IPS-18a (cell line): ENCODE results near the gene TMEM19.

Source experiments
- H3K27ac ChIP-seq: one replicate; pipeline ENCODE4 v1.5.1; 2013; ENCODE audit warnings: low read length
- H3K27me3 ChIP-seq: one replicate; pipeline ENCODE4 v1.6.1; 2013; ENCODE audit warnings: mild to moderate bottlenecking, low read length; ENCODE audit not compliant: control insufficient read depth, insufficient read depth
- H3K36me3 ChIP-seq: one replicate; pipeline ENCODE4 v1.6.1; 2013; ENCODE audit warnings: low read depth, low read length; ENCODE audit not compliant: control insufficient read depth
- H3K4me1 ChIP-seq: one replicate; pipeline ENCODE4 v1.6.1; 2013; ENCODE audit warnings: low read depth, low read length; ENCODE audit not compliant: control insufficient read depth
- H3K4me3 ChIP-seq: one replicate; pipeline ENCODE4 v1.5.1; 2013; ENCODE audit warnings: low read length
- H3K9ac ChIP-seq: one replicate; pipeline ENCODE4 v1.6.1; 2013; ENCODE audit warnings: mild to moderate bottlenecking, low read length, moderate library complexity
- H3K9me3 ChIP-seq: one replicate; pipeline ENCODE4 v1.6.1; 2013; ENCODE audit warnings: low read depth, low read length; ENCODE audit not compliant: control insufficient read depth

TMEM19 gene

DNA sequence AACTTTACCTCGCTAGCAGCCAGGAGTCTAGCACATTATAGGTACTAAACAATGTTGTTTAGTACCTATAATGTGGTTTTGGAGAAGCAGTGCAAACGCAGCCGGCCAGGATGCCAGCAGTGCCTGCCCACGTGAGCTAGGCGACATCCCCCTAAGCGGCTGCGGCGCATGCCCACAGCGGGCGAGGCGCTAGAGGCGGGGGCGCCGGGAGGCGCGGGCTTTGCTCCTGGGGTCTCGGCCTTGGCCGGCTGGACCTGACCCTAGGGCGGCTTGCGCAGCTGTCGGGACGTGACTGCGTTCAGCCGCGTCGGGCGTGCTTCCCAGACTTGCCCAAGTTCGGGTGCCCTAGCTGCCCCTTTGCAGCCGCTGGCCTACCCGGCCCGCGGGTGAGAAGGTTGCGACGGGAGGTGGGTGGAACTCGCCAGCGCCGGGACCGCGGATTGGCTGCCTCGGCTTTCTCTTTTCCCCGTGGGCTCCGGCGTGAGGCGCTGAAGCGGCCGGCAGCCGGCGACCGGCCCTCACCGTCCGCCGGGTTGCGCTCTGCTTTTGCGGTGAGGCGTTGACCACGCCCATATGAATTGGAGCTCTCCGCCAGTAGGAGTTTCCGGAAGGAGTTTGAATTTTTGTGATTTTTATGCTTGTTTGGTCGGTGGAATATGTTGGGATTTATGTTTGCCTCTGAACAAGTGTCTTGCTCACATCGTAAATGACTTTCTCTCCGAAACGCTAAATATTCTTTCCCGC, at the start of gene TMEM19:
Gene TMEM19, plus strand, starts transcription at position 169 of the 744 bp plus-strand sequence. CDS start 599 bp downstream, outside the sequence.
- Histone ChIP-seq H3K27ac (peak within 1 kb of the TSS; percentile 36), H3K36me3 (no peaks in the 10 kb centered on the region), H3K4me1 (no peaks in the 10 kb centered on the region), H3K9ac (peak within 1 kb of the TSS; percentile 72), H3K27me3 (no peaks in the 10 kb centered on the region), H3K9me3 (no peaks in the 10 kb centered on the region), H3K4me3 (peak within 1 kb of the TSS; percentile 94)

DNA sequence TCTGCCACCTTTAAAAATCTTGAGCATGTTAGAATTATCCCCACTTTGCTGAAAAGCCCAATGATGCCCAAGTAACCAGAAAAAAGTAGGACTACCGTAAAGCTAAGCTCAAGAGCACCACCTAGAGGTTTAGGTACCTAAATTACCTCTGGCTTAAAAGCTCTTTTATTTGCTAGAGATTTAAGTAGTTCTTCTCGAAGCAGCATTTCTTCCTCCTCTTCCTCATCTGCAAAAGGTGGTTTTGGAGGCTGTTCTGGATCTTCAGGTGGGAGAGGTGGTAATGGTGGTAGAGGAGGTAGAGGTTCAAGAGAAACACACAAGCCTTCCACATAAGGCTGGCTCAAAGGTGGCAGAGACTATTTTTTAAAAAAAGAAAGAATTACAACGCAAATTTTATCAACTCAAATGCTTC, 49.2 kb upstream of the TMEM19 start:
- no peaks in the 10 kb centered on the region for H3K4me1 ChIP-seq
- H3K27ac ChIP-seq: no peak overlapping the region
- H3K36me3 ChIP-seq: peaks cover 75% of the 10 kb centered on the region
- H3K9me3 ChIP-seq: no peaks in the 10 kb centered on the region
- H3K9ac ChIP-seq: no peak overlapping the region
- no peak overlapping the region for H3K4me3 ChIP-seq
- H3K27me3 ChIP-seq: no peaks in the 10 kb centered on the region

DNA sequence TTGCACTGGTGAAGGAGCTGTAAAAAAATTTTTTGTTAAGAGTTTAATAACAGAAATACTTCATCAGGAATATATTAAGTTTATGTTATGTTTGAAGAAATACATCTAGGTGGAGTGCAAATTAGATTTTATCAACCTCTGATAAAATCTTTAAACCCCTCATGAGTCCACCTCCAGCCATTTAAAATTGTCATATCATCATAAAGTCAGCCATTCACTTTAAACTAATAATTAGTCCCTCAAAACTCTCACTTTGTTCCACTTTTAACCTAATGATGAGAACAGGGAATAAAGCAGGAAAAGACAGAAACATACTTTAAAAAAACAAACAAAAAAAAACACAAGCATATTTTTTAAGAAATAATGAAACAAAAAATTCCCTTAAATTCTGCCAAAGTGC, 47.4 kb upstream of the TMEM19 start:
- no peaks in the 10 kb centered on the region for H3K4me1 ChIP-seq

DNA sequence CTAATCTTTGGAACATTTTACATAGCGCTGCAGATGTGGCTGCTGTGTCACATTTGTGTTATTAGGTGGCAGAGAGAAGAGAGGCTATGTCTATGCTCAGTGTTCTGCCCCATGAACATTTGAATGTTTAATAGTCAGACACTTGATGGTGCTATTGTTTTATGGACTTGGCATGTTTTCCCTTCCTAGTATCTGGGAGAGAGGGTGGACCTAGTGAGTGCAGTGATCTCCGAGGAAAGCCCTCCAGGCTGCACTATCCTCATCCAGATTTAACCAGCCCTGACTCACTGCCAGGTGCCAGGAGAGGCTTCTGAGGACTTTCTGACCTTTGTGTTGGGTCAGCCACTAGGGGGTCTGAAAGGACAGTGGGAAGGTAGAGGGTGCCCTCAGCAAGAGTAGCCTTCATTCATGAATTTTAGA, 46.5 kb upstream of the TMEM19 start:
- H3K9me3 ChIP-seq: no peaks in the 10 kb centered on the region
- peaks cover 74% of the 10 kb centered on the region for H3K36me3 ChIP-seq
- no peak overlapping the region for H3K4me3 ChIP-seq
- no peak overlapping the region for H3K27ac ChIP-seq
- H3K9ac ChIP-seq: no peak overlapping the region
- no peaks in the 10 kb centered on the region for H3K27me3 ChIP-seq
- H3K4me1 ChIP-seq: no peaks in the 10 kb centered on the region

More for the DNA sequence above, 47.4 kb upstream of the TMEM19 start:
- H3K4me3 ChIP-seq: no peak overlapping the region
- H3K9ac ChIP-seq: no peak overlapping the region
- no peaks in the 10 kb centered on the region for H3K9me3 ChIP-seq
- H3K27me3 ChIP-seq: no peaks in the 10 kb centered on the region
- peaks cover 74% of the 10 kb centered on the region for H3K36me3 ChIP-seq
- no peak overlapping the region for H3K27ac ChIP-seq

DNA sequence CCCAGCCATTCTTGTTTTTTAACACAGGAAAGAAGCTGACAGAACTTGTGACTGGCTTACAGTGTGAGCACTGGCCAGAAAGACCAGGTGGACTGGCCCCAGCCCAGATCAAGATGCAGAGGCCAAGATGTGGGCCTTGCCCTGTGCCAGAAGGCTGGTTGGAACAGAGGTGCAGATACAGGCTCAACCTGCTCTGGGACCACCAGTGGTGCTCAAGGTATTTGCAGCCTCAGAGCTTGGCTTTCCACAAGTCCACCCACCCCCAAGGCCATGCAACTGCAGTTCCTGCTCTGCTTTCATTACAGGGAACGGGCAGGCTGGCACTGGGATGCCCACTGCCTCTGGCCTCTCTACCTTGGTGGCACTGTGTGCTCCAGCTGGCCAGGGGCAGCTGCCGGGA, 45.6 kb upstream of the TMEM19 start:
- H3K4me3 ChIP-seq: no peak overlapping the region
- no peak overlapping the region for H3K9ac ChIP-seq
- H3K4me1 ChIP-seq: no peaks in the 10 kb centered on the region
- no peak overlapping the region for H3K27ac ChIP-seq
- H3K36me3 ChIP-seq: peaks cover 74% of the 10 kb centered on the region
- no peaks in the 10 kb centered on the region for H3K9me3 ChIP-seq
- H3K27me3 ChIP-seq: no peaks in the 10 kb centered on the region

DNA sequence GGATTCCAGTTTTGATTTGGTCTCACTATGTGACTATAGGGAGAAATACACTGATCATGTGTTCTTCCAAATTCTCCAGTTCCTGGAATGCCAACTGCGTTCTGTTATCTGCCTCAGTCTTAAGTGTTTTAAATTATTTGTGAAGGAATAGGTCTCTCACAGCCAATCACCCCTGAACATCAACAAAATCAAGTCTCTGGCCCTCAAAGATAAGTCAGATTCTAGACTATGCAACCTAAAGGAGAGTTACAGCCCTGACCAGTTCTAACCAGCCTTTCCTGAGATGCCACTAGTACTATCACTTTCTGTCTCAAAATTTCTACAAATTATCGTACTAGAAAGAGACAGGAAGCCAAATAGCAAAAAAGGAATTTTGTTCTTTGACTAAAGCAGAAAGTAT, 44.5 kb upstream of the TMEM19 start:
- Histone ChIP-seq H3K27me3 (no peaks in the 10 kb centered on the region), H3K4me1 (no peaks in the 10 kb centered on the region), H3K9ac (no peak overlapping the region), H3K9me3 (no peaks in the 10 kb centered on the region), H3K4me3 (no peak overlapping the region), H3K36me3 (peaks cover 72% of the 10 kb centered on the region), H3K27ac (no peak overlapping the region)

DNA sequence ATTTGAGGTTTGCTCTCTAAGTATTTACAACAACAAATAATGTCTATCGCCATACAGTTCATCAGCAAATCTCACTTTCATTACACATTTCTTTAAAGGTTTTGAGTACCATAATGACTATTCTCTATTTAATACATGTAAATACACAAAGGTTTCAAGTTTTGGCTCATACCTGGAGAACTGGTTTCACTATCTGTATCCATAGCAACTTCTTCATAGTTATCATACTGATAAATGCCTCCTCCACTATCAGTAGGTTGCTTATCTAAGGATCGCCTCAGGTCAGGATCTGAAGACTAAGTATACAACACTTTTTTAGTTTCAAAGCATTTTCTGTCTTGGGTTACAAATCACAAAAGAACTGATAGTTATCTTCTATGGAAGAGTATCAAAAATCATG, 43.6 kb upstream of the TMEM19 start:
- Histone ChIP-seq H3K9me3 (no peaks in the 10 kb centered on the region), H3K9ac (no peak overlapping the region), H3K4me3 (no peak overlapping the region), H3K4me1 (no peaks in the 10 kb centered on the region), H3K27ac (no peak overlapping the region), H3K27me3 (no peaks in the 10 kb centered on the region), H3K36me3 (peaks cover 76% of the 10 kb centered on the region)

DNA sequence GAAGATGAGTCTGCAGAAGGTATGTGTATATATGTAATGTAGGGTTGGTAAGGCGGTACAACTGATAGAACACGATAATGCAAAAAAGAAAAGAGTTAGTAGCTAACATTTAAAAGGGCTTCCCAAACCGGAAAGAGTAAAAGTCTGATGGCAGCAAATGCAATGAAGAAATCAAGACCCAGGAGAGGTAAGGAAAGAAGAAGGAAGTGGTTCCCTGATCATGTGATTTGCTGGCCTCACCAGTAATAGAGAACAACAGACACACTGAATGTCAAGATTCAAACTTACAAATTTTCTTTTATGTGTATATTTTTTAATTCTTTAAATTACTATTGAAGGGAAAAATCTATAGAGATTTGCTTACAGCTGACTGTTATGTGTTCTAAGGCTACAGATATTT, 40.6 kb upstream of the TMEM19 start:
- Histone ChIP-seq H3K4me1 (no peaks in the 10 kb centered on the region), H3K27me3 (no peaks in the 10 kb centered on the region), H3K27ac (no peak overlapping the region), H3K9ac (no peak overlapping the region), H3K4me3 (no peak overlapping the region), H3K36me3 (peaks cover 62% of the 10 kb centered on the region), H3K9me3 (no peaks in the 10 kb centered on the region)

DNA sequence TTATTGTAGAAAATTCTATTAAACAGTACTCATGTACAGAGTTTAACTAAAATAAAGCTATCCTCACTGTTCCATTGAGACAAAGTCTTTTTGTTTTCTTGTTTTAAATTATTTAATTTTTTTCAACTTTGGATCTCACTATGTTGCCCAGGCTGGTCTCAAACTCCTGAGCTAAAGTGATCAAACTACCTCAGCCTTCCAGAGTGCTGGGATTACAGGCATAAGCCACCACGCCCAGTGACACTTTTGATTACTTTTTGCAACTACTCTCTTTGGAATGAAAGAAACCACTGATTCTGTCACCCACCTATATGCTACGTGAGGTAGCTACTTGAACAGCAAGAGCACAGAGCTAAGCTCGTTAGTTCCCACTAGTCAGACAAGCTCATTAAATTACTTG, 39.4 kb upstream of the TMEM19 start:
- no peak overlapping the region for H3K27ac ChIP-seq
- no peaks in the 10 kb centered on the region for H3K9me3 ChIP-seq
- H3K4me3 ChIP-seq: no peak overlapping the region
- peaks cover 57% of the 10 kb centered on the region for H3K36me3 ChIP-seq
- H3K4me1 ChIP-seq: no peaks in the 10 kb centered on the region
- H3K9ac ChIP-seq: no peak overlapping the region
- no peaks in the 10 kb centered on the region for H3K27me3 ChIP-seq

DNA sequence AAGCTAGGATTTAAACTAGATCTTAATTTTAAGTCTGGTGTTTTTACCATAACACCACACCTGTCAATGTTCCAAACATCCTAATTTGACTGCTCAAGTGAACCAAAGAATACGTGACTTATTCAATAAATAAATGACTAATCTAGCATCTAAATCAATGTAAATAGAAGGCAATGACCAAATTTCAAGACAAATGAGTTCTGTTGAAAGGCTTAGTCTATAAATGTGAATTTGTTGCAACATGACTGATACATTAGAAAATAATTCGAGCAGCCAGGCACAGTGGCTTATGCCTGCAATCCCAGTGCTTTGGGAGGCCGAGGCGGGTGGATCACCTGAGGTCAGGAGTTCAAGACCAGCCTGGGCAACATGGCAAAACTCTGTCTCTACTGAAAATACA, 37.3 kb upstream of the TMEM19 start:
- H3K36me3 ChIP-seq: peaks cover 47% of the 10 kb centered on the region
- no peaks in the 10 kb centered on the region for H3K4me1 ChIP-seq

DNA sequence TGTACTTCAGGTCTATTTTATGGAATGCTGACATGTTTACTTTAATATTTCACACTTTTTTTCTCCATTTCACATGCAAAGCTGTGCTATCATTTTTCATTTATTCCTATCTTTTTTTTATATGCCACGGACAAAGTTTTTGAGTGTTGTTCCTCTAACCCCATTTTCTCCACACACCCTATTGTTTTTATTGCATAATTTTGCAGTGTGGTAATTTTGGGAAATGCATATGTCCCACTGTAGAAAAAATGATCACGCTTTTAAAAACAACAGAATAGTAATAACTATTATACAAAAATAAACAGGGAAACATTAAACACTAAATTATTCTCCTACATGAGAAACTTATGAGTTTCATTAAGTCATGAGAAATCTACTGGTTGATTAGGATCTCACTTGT, 36.5 kb upstream of the TMEM19 start:
- Histone ChIP-seq H3K27me3 (no peaks in the 10 kb centered on the region), H3K36me3 (peaks cover 42% of the 10 kb centered on the region), H3K4me3 (no peak overlapping the region), H3K9ac (no peak overlapping the region), H3K27ac (no peak overlapping the region), H3K4me1 (no peaks in the 10 kb centered on the region), H3K9me3 (peaks cover 10% of the 10 kb centered on the region)

More for the DNA sequence above, 37.3 kb upstream of the TMEM19 start:
- Histone ChIP-seq H3K27me3 (no peaks in the 10 kb centered on the region), H3K27ac (no peak overlapping the region), H3K9ac (no peak overlapping the region), H3K9me3 (peaks cover 6% of the 10 kb centered on the region), H3K4me3 (no peak overlapping the region)

DNA sequence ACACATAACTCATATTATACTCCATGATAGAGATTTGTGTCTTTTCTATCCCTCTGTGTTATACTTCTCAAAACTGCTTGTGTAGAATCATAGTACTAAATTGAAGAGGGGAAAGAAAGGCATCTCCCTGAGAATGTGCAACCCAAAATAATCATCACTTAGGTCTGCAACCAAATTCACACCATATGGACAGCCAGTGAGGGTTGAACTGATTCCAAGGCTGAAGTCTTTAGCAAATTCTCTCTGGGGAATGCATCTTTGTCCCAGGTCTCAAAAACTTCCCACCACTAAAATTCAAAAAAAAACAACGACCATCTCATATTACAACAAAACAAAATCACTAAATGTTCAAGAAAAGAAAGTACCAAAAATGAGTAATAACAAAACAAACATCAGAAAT, 33.2 kb upstream of the TMEM19 start:
- H3K9me3 ChIP-seq: peaks cover 10% of the 10 kb centered on the region
- H3K36me3 ChIP-seq: peaks cover 29% of the 10 kb centered on the region
- no peak overlapping the region for H3K4me3 ChIP-seq
- H3K9ac ChIP-seq: no peak overlapping the region
- H3K4me1 ChIP-seq: no peaks in the 10 kb centered on the region
- H3K27ac ChIP-seq: no peak overlapping the region
- no peaks in the 10 kb centered on the region for H3K27me3 ChIP-seq
